HG02678 (cell line): ENCODE data around the gene SHD.
A peak's percentile ranks its signal among the peaks of the same experiment; 100 is the strongest.
"Not testable (repeated sequence)": the region's sequence is repeated elsewhere in the genome, so short reads cannot be mapped to it uniquely, and the experiment has no call there.

ENCODE experiments used
- ATAC-seq: cut with Tn5 transposase; IDR thresholded peaks from one replicate; pipeline ENCODE4 v1.9.1; 2021; ENCODE audit warnings: mild to moderate bottlenecking, moderate library complexity; ENCODE audit not compliant: unreplicated experiment

Gene SHD

DNA sequence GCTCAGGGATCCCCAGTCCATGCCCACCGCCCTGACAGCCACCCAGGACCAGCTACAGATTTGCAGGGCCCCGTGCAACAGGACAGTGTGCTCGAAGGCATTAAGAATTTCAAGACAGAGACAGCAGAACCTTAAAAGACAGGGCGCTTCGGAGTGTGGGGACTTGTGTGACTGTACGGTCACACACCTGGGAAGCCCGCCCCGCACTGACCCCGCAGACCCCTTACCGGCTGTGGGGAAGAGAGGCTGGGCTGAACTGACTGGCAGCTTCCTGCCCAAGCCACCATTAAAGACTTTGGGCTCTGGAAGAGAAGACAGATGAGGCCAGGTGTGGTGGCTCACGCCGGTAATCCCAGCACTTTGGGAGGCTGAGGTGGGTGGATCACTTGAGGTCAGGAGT is 45.2 kb downstream of the SHD start:
- no peak for ATAC-seq

GRCh38 chr19:4326215-4326836 is 47.3 kb downstream of the SHD start:
- ATAC-seq = no peak

DNA sequence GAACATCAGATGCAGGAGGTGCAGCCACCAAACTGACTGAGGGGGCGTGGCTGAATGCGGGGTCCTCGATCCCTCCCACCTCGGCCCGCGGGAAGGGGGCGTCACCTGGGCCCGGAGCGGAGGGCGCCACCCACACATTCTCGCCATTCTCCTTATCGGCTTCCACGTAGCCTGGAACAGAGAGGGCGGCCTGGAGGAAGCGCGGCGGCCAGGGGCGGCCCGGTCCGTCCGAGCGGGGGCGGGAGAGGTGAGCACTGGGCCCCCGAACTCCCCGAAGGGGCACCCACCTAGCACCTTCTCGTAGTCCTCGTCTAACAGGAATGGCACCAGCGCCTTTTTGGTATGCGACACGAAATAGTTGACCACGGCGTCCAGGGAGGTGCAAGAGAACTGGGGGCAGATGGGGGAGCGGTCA is 47.8 kb downstream of the SHD start:
- ATAC-seq = no peak

DNA sequence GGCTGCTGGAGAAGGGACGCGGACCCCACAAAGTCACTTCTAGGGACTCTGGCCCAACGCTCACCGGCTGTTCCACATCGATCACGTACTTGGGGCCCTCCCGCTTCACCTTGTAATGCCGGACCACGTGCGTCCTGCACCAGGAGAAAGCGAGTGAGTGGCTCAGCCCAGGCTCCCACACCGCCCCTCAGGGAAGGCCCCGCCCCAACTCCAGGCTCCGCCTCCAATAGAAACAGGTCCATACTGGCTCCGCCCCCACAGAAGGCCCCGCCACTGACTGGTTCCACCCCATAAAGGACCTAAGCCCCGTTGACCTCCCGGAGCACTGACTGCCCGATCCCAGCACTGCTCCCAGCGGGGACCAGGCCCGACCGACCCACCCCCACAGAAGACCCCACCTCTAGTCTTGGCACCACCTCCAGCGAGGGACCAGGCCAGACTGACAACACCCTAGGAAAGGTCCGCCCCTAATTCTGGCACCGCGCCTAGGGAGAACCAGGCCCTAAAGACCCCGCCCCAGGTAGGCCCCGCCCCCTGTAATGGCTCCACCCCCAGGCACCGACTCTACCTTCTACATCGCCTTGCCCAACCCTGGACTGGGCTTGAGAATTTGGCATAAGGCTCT is 48.3 kb downstream of the SHD start:
- ATAC-seq = no peak

GRCh38 chr19:4327877-4328242 is 48.8 kb downstream of the SHD start:
- ATAC-seq = peak; percentile 2

DNA sequence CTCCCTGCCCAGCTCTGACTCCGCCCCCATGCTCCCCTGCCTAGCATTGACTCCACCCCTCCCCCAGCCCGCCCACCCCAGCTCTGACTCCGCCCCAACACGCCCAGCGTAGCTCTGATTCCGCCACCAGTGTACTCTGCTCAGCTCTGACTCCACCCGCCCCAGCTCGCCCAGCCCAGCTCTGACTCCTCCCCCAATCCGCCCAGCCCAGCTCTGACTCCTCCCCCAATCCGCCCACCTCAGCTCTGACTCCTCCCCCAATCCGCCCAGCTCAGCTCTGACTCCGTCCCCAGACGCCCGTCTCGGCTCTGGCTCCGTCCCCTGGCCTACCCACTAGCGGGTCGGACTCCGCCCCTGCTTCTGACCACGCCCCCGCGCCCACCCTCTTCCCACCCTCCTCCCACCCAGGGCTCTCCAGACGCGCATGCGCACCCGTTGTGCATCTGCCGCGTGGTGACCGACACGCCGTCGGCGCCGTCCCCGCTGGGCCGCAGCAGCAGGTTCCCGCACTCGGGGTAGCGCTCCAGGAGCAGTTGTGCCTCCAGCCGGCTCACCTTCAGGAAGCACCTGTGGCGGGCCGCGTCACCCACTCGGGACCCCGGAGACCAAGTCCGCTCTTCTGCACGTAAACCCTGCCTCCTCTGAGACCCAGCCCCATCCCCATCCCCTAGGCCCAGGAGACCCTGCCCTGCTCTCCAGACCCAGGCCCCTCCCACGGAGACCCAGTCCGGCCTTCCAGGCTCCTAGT is 49.4 kb downstream of the SHD start:
- peak; percentile 80 for ATAC-seq

DNA sequence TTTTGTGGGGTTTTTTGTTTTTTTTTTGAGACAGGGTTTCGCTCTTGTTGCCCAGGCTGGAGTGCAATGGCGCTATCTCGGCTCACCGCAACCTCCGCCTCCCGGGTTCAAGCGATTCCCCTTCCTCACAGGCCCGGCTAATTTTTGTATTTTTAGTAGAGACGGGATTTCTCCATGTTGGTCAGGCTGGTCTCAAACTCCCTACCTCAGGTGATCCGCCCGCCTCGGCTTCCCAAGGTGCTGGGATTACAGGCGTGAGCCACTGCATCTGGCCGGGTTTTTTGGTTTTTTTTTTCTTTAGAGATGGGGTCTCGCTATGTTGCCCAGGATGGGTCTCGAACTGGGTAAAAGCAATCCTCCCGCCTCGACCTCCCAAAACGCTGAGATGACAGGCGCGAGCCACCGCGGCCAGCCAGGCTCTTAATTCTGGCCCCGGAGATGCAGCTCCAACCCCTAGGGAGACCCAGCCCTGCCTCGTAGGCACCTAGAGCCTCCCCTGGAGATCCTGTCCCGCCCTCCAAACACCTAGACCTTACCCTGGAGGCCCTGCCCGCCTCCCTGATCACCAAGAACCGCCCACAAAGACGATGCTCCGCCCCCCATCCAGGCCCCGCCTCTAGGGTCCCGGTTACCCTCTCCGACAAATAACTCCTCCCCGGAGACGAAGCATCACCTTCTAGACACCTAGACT is 50.1 kb downstream of the SHD start:
- ATAC-seq = not testable (repeated sequence)

GRCh38 chr19:4329858-4330257 is 50.8 kb downstream of the SHD start:
- no peak for ATAC-seq

DNA sequence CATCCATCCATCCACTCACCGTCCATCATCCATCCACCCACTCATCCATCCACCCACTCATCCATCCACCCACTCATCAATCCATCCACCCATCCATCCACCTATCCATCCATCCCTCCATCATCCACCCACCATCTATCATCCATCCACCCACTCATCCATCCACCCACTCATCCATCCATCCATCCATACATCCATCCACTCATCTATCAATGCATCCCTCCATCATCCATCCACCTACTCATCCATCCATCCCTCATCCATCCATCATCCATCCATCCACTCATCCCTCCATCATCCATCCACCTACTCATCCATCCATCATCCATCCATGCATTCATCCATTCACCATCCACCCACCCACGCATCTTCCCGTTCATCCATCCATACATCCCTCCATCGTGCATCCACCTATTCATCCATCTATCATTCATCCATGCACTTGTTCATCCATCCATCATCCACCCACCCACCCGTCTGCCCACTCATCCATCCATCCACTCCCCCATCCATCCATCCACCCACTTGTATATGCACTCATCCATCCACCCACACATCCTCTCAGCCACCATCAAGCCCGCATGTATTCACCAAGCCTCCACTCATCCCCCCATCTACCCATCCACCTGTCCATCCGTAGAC is 56.0 kb downstream of the SHD start:
- no peak for ATAC-seq

GRCh38 chr19:4337906-4338440 is 58.9 kb downstream of the SHD start:
- no peak for ATAC-seq

- no peak for ATAC-seq
These were observed 59.6 kb downstream of the SHD start, which contains the start of gene STAP2 for GRCh38 chr19:4338441-4339355. Gene STAP2 (minus strand): TSS chr19:4338827. CDS start chr19:4338753, 74 bp downstream.
